ENCODE measurements around the gene MGLL.

DNA sequence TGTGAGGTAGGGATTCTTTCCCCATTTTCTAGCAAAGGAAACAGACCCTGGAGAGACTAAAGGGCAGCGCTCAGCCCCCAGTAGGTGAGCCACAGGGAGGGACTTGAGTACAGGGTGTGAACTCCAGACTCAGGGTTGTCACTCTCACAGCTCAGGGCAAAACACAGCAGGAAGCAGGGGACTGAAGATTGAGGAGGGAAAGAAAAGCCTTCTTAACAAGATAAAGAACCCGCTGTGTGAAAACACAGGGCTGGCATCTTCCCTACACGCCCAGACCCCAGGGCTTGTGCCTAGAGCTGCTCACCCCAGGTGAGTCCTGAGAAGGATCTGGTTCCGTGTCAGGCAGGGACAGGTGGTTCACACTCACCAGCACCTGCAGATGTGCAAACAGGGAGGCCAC is 90.0 kb downstream of the MGLL start:
- TF ChIP-seq, protein P1, sequence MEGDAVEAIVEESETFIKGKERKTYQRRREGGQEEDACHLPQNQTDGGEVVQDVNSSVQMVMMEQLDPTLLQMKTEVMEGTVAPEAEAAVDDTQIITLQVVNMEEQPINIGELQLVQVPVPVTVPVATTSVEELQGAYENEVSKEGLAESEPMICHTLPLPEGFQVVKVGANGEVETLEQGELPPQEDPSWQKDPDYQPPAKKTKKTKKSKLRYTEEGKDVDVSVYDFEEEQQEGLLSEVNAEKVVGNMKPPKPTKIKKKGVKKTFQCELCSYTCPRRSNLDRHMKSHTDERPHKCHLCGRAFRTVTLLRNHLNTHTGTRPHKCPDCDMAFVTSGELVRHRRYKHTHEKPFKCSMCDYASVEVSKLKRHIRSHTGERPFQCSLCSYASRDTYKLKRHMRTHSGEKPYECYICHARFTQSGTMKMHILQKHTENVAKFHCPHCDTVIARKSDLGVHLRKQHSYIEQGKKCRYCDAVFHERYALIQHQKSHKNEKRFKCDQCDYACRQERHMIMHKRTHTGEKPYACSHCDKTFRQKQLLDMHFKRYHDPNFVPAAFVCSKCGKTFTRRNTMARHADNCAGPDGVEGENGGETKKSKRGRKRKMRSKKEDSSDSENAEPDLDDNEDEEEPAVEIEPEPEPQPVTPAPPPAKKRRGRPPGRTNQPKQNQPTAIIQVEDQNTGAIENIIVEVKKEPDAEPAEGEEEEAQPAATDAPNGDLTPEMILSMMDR (IDR thresholded peaks at IDR 0.05; ENCODE audit: insufficient read depth, low read length, poor library complexity, severe bottlenecking), result no peak
- TF ChIP-seq EZH2phosphoT487 (conservative IDR thresholded peaks at IDR 0.05; ENCODE audit: low read length), result no peak
